DOHH2 (cell line): ENCODE data around the gene FAM83F.

Experiments used
- EZH2phosphoT487 ChIP-seq: fragments of 200-600 bp; sonication (generic); IDR thresholded peaks from 2 replicates; pipeline ENCODE4 v1.6.1; 2017; ENCODE audit warnings: borderline replicate concordance, mild to moderate bottlenecking, antibody characterized with exemption, low read length, moderate library complexity, mixed read lengths
- TF ChIP-seq, protein P1 (sequence below): fragments of 200-600 bp; sonication (generic); IDR thresholded peaks from one replicate; pipeline ENCODE4 v1.5.1; 2014; ENCODE audit warnings: antibody characterized with exemption, mild to moderate bottlenecking, low read depth, low read length; ENCODE audit not compliant: poor library complexity, severe bottlenecking

DNA sequence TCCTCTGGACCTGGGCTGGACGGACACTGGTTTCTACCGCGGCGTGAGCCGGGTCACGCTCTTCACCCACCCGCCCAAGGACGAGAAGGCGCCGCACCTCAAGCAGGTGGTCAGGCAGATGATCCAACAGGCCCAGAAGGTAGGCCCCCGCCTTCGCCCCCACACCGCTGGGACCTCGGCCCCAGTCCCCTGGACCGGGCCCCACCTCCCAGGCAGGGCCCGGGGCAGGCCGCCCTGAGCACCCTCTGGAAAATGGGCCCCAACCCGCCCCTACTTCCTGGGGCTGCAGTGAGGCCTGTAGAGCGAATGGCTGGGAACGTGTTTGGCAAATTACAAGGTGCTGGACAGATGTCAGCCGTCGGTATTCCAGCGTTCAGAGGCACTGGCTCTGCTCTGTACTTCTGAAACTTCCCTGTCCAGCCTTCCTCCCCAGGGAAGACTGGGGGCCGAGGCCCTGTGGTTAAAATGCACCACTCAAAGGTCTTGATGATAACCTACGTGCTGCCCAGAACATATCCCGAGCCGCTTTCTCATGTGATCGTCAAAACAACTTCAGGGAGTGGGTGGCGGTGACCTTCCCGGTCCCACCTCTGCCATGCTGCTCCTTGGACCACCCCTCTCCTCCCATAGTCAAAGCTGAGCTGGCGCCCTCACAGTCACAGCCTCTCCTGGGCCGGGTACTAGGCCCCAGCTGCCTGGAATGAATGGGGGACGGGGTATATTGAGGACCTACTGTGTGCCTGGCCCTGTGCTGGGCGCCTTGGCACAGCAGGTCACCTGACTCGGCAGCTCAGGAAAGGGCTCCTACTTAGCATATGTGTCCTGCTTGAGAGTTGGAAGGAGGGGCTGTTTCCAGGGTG is 869 bp downstream of the FAM83F start:
- TF ChIP-seq, protein P1, sequence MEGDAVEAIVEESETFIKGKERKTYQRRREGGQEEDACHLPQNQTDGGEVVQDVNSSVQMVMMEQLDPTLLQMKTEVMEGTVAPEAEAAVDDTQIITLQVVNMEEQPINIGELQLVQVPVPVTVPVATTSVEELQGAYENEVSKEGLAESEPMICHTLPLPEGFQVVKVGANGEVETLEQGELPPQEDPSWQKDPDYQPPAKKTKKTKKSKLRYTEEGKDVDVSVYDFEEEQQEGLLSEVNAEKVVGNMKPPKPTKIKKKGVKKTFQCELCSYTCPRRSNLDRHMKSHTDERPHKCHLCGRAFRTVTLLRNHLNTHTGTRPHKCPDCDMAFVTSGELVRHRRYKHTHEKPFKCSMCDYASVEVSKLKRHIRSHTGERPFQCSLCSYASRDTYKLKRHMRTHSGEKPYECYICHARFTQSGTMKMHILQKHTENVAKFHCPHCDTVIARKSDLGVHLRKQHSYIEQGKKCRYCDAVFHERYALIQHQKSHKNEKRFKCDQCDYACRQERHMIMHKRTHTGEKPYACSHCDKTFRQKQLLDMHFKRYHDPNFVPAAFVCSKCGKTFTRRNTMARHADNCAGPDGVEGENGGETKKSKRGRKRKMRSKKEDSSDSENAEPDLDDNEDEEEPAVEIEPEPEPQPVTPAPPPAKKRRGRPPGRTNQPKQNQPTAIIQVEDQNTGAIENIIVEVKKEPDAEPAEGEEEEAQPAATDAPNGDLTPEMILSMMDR, result no peak
- TF ChIP-seq EZH2phosphoT487, result no peak
